K562 (cell line): ENCODE measurements around the gene ZNF609. TPM values are rescaled to one million over a fixed set of nuclear protein-coding genes. Genes with fewer than 3 reads are reported as not detected.

ENCODE experiments used
- CHCHD3 ChIP-seq: fragments of 250-450 bp; sonication (Bioruptor Pico); IDR thresholded peaks from 2 replicates; pipeline ENCODE4 v2.1.2; 2022; ENCODE audit warnings: mild to moderate bottlenecking
- CHD2 ChIP-seq: IDR thresholded peaks from 2 replicates; pipeline ENCODE4 v1.6.1; 2011; ENCODE audit warnings: low read depth, low read length
- HNRNPL ChIP-seq: fragments of 200-400 bp; formaldehyde crosslinking; IDR thresholded peaks from 2 replicates; pipeline ENCODE4 v1.6.1; 2017; ENCODE audit warnings: low read depth, mild to moderate bottlenecking, low read length
- MCM3 ChIP-seq: fragments of 450-650 bp; IDR thresholded peaks from 2 replicates; pipeline ENCODE4 v1.6.1; 2016
- MEF2A ChIP-seq: IDR thresholded peaks from 2 replicates; pipeline ENCODE4 v1.6.1; 2011; ENCODE audit warnings: low read depth, mild to moderate bottlenecking, low read length, moderate library complexity; ENCODE audit not compliant: control insufficient read depth
- MTF1 ChIP-seq: fragments of 250-450 bp; sonication (Bioruptor Pico); IDR thresholded peaks from 2 replicates; pipeline ENCODE4 v1.9.0; 2021; ENCODE audit warnings: moderate library complexity, mild to moderate bottlenecking, inconsistent platforms, borderline replicate concordance
- NFYB ChIP-seq: IDR thresholded peaks from 2 replicates; pipeline ENCODE4 v1.6.1; 2011; ENCODE audit warnings: mild to moderate bottlenecking, moderate library complexity; ENCODE audit not compliant: insufficient read length; ENCODE audit errors: extremely low read depth
- RCOR1 ChIP-seq, 2 experiments: IDR thresholded peaks; 2 replicates each; pipeline ENCODE4 v1.6.1; 2012; ENCODE audit warnings: low read depth in 2 of 2, low read length in 2 of 2, borderline replicate concordance in 1 of 2, improper control_type of control experiment in 1 of 2
- STAG1 ChIP-seq: sonication (generic); formaldehyde crosslinking; IDR thresholded peaks from 2 replicates; pipeline ENCODE4 v1.5.0; 2020; ENCODE audit warnings: missing genetic modification reagents, borderline replicate concordance
- ZNF384 ChIP-seq: IDR thresholded peaks from 2 replicates; pipeline ENCODE4 v1.6.1; 2012; ENCODE audit warnings: low read depth, low read length, improper control_type of control experiment
- ZNF584 ChIP-seq: fragments of 200-800 bp; sonication (Bioruptor generic); IDR thresholded peaks from 2 replicates; pipeline ENCODE4 v1.6.1; 2016; ENCODE audit warnings: low read depth, mild to moderate bottlenecking, missing genetic modification characterization, missing compliant biosample characterization
- ZNF644 ChIP-seq: fragments of 200-800 bp; sonication (Bioruptor generic); IDR thresholded peaks from 2 replicates; pipeline ENCODE4 v1.6.1; 2016; ENCODE audit warnings: low read depth, missing genetic modification characterization, missing compliant biosample characterization
- polyA plus RNA-seq, 8 experiments: library from polyadenylated mRNA; depleted of rRNA in 4 of 8; stranded (reverse) in 5 of 8; unstranded in 3 of 8; fragments of >200 nt; fragmentation: Nextera tagmentation in 2 of 8; fragmentation: Illumina TruSeq in 1 of 8; extraction: Ambion mirVana in 2 of 8; extraction: Trizol in 1 of 8; gene quantifications; 2 replicates each; pipeline versions ENCODE4 v1.2.1 to v1.2.3, GENCODE V29; 2011 to 2014; ENCODE audit warnings: inconsistent platforms in 1 of 8, missing spikeins in 1 of 8
- total RNA-seq, 7 experiments: library from RNA; depleted of rRNA in 6 of 7; stranded (reverse); fragments of >200 nt in 6 of 7; fragmentation: Illumina TruSeq in 2 of 7; extraction: Trizol in 2 of 7; gene quantifications; 2 replicates each; pipeline versions ENCODE4 v1.2.1 to v1.2.3, GENCODE V29; 2011 to 2021; ENCODE audit warnings: low replicate concordance in 1 of 7
- TF ChIP-seq, protein P1 (sequence below): sonication (generic); formaldehyde crosslinking; IDR thresholded peaks from 2 replicates; pipeline ENCODE4 v1.8.1; 2023; ENCODE audit warnings: mild to moderate bottlenecking, missing genetic modification reagents
- TF ChIP-seq, protein P2 (sequence below): sonication (generic); formaldehyde crosslinking; IDR thresholded peaks from 2 replicates; pipeline ENCODE4 v1.8.1; 2023; ENCODE audit warnings: mild to moderate bottlenecking, missing genetic modification reagents, moderate library complexity
- TF ChIP-seq, protein P3 (sequence below): IDR thresholded peaks from 2 replicates; pipeline ENCODE4 v1.6.1; 2012; ENCODE audit warnings: low read depth, low read length, improper control_type of control experiment, borderline replicate concordance
- TF ChIP-seq, protein P4 (sequence below), 2 experiments: fragments of 150-350 bp in 1 of 2; IDR thresholded peaks; 2 replicates each; pipeline ENCODE4 v1.6.1; 2012 to 2016; ENCODE audit warnings: low read depth in 2 of 2, low read length in 2 of 2, mild to moderate bottlenecking in 1 of 2, moderate library complexity in 1 of 2
- TF ChIP-seq, protein P5 (sequence below): fragments of 250-450 bp; sonication (Bioruptor Pico); IDR thresholded peaks from 2 replicates; pipeline ENCODE4 v1.5.0; 2020; ENCODE audit warnings: mild to moderate bottlenecking

The ZNF609 gene
- total and polyA plus RNA-seq, 9 of the 15 experiments (the other 6 are each of a cell fraction or from before 2014, with no cell fraction given): 3.0 to 38.7 (median 17.8) TPM

DNA sequence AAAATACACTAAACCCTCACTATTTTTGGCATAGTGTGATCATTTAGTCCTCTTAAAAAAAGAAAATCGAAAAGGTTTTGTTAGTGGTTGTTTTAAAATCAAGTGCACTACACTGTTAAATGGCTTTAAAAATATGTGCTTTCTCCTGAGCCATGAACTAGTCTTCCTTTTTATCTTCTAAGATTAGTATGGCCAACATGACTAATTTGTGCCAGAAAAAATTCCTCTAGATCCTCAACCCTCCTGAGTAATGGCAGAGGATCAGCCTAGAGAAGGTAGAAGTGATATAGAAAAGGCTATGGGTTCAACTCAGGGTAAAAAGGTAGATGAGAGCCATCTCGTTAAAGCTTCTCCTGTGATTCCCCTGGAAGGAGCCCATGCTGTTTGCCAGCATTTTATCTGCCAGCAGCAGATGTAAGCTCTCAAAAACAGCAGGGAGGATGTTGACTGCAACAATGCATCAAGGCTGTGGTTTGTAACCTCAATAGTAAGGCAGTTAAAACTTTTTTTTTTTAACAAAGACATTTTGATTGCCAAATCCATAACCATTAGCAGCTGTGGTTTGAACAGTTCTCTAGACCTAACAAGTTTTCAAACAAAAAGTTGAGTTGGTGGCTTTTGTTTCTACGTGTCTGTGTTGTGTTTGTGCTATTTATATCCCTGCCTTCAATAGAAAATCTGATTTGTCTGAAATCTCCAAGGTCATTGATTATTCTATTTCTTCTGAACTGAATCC is 30.2 kb upstream of the ZNF609 start (continued):
- TF ChIP-seq ZNF644 (tag) (no peak), NFYB (no peak), MCM3 (no peak), MTF1 (no peak), RCOR1 (IDR thresholded peaks at IDR 0.05; ENCODE audit: borderline replicate concordance in 1 of 2, low read depth in 2 of 2, low read length in 2 of 2) (peak; percentile 84 to 96; a peak in 3 of 4 replicates), ZNF384 (peak; percentile 92), MEF2A (peak; percentile 45; the same call in 1 of the 2 replicates), HNRNPL (no peak), CHD2 (no peak), STAG1 (CRISPR knock-in tag) (no peak), ZNF584 (peak; percentile 56; the same call in 1 of the 2 replicates), CHCHD3 (CRISPR knock-in tag) (no peak)
- TF ChIP-seq, protein P1, sequence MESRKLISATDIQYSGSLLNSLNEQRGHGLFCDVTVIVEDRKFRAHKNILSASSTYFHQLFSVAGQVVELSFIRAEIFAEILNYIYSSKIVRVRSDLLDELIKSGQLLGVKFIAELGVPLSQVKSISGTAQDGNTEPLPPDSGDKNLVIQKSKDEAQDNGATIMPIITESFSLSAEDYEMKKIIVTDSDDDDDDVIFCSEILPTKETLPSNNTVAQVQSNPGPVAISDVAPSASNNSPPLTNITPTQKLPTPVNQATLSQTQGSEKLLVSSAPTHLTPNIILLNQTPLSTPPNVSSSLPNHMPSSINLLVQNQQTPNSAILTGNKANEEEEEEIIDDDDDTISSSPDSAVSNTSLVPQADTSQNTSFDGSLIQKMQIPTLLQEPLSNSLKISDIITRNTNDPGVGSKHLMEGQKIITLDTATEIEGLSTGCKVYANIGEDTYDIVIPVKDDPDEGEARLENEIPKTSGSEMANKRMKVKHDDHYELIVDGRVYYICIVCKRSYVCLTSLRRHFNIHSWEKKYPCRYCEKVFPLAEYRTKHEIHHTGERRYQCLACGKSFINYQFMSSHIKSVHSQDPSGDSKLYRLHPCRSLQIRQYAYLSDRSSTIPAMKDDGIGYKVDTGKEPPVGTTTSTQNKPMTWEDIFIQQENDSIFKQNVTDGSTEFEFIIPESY (CRISPR knock-in tag): 0 out of 2 replicates have a peak, but pooled peaks have one; percentile 36
- TF ChIP-seq, protein P2, sequence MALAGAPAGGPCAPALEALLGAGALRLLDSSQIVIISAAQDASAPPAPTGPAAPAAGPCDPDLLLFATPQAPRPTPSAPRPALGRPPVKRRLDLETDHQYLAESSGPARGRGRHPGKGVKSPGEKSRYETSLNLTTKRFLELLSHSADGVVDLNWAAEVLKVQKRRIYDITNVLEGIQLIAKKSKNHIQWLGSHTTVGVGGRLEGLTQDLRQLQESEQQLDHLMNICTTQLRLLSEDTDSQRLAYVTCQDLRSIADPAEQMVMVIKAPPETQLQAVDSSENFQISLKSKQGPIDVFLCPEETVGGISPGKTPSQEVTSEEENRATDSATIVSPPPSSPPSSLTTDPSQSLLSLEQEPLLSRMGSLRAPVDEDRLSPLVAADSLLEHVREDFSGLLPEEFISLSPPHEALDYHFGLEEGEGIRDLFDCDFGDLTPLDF (CRISPR knock-in tag): no peak
- TF ChIP-seq, protein P3, sequence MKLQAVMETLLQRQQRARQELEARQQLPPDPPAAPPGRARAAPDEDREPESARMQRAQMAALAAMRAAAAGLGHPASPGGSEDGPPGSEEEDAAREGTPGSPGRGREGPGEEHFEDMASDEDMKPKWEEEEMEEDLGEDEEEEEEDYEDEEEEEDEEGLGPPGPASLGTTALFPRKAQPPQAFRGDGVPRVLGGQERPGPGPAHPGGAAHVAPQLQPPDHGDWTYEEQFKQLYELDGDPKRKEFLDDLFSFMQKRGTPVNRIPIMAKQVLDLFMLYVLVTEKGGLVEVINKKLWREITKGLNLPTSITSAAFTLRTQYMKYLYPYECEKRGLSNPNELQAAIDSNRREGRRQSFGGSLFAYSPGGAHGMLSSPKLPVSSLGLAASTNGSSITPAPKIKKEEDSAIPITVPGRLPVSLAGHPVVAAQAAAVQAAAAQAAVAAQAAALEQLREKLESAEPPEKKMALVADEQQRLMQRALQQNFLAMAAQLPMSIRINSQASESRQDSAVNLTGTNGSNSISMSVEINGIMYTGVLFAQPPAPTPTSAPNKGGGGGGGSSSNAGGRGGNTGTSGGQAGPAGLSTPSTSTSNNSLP: peak; percentile 50; the same call in 1 of the 2 replicates
- TF ChIP-seq, protein P4, sequence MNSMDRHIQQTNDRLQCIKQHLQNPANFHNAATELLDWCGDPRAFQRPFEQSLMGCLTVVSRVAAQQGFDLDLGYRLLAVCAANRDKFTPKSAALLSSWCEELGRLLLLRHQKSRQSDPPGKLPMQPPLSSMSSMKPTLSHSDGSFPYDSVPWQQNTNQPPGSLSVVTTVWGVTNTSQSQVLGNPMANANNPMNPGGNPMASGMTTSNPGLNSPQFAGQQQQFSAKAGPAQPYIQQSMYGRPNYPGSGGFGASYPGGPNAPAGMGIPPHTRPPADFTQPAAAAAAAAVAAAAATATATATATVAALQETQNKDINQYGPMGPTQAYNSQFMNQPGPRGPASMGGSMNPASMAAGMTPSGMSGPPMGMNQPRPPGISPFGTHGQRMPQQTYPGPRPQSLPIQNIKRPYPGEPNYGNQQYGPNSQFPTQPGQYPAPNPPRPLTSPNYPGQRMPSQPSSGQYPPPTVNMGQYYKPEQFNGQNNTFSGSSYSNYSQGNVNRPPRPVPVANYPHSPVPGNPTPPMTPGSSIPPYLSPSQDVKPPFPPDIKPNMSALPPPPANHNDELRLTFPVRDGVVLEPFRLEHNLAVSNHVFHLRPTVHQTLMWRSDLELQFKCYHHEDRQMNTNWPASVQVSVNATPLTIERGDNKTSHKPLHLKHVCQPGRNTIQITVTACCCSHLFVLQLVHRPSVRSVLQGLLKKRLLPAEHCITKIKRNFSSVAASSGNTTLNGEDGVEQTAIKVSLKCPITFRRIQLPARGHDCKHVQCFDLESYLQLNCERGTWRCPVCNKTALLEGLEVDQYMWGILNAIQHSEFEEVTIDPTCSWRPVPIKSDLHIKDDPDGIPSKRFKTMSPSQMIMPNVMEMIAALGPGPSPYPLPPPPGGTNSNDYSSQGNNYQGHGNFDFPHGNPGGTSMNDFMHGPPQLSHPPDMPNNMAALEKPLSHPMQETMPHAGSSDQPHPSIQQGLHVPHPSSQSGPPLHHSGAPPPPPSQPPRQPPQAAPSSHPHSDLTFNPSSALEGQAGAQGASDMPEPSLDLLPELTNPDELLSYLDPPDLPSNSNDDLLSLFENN (IDR thresholded peaks at IDR 0.05; ENCODE audit: low read depth in 2 of 2, low read length in 2 of 2): peak in 1 of 2 experiments; percentile 58; a peak in 1 of 4 replicates
- TF ChIP-seq, protein P5, sequence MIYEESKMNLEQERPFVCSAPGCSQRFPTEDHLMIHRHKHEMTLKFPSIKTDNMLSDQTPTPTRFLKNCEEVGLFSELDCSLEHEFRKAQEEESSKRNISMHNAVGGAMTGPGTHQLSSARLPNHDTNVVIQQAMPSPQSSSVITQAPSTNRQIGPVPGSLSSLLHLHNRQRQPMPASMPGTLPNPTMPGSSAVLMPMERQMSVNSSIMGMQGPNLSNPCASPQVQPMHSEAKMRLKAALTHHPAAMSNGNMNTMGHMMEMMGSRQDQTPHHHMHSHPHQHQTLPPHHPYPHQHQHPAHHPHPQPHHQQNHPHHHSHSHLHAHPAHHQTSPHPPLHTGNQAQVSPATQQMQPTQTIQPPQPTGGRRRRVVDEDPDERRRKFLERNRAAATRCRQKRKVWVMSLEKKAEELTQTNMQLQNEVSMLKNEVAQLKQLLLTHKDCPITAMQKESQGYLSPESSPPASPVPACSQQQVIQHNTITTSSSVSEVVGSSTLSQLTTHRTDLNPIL (CRISPR knock-in tag): no peak
